ENCODE data around the gene RNF152. TPM values are rescaled to one million over a fixed set of nuclear protein-coding genes. Genes with fewer than 3 reads are reported as not detected.
A peak's percentile ranks its signal among the peaks of the same experiment; 100 is the strongest.

Gene RNF152
- total RNA-seq, 6 donors from 2014 or later: 6.3 to 24.0 (median 17.9) TPM

DNA sequence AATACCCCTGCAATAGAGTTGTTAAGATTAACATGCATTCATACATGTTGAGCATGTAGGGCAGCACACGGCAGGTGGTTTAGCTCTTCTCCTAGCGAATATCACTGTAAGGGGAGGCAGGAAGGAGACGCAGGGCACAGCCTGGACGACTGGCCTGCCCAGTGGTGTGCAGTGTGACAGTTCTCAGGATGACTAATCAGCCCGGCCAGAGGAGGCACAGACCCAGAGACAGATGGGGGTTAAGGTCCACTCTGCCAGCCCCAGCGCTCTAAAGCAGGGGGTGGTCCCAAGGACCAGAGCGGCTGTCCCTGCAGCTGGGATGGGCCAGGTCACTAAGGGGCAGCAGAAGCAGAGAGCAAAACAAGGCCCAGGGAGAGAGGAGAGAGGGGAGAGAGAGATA, 63.7 kb downstream of the RNF152 start:
- no peak overlapping the region for H3K27ac ChIP-seq
- WGBS, 2 donors: 86 to 89% methylated on average over 7 of the region's 7 CpGs
- TF ChIP-seq POLR2AphosphoS5 (IDR thresholded peaks at IDR 0.05): no peak
- no peak for TF ChIP-seq CTCF (IDR thresholded peaks at IDR 0.05)
- no peak for TF ChIP-seq EP300 (IDR thresholded peaks at IDR 0.05)
- no peak for TF ChIP-seq POLR2A (IDR thresholded peaks at IDR 0.05)
- no peaks in the 10 kb centered on the region for H3K36me3 ChIP-seq
- no peaks in the 10 kb centered on the region for H3K9me3 ChIP-seq
- DNase-seq (no peak), ATAC-seq (ENCODE audit: low FRiP score in 2 of 2) (no peak)
- no peaks in the 10 kb centered on the region for H3K27me3 ChIP-seq
- H3K4me3 ChIP-seq: no peak overlapping the region
- peaks cover 8 to 24% (median 16%) of the 10 kb centered on the region in 4 donors for H3K4me1 ChIP-seq

DNA sequence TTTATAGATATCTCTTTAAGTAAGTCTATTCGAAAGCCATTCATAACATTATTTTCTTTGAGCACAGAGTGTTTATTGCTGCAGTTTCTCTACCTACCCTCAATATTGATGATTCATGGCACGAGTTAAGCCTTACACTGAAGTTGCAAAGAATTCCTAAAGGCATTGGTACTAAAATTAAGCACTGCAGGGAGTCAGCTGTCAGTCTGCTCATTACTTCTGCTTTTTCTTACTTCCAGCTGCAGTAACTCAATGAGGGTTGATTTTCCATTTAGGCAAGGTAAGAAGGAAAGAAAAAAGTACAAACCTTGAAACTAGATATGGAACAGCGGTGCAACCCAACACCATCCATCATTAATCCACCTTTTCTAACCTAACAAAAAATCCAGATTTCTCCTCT, 65.2 kb downstream of the RNF152 start:
- 73 to 81% methylated on average over 3 of the region's 3 CpGs for WGBS, 2 donors

GRCh38 chr18:61825386-61825785, 67.4 kb downstream of the RNF152 start:
- ATAC-seq (ENCODE audit: low FRiP score in 2 of 2): no peak
- no peaks in the 10 kb centered on the region for H3K36me3 ChIP-seq
- H3K27ac ChIP-seq: no peak overlapping the region
- no peaks in the 10 kb centered on the region for H3K27me3 ChIP-seq
- DNase-seq: no peak
- TF ChIP-seq CTCF (IDR thresholded peaks at IDR 0.05): no peak
- TF ChIP-seq EP300 (IDR thresholded peaks at IDR 0.05): no peak
- no peak for TF ChIP-seq POLR2AphosphoS5 (IDR thresholded peaks at IDR 0.05)
- no peak for TF ChIP-seq POLR2A (IDR thresholded peaks at IDR 0.05)
- H3K9me3 ChIP-seq: no peaks in the 10 kb centered on the region
- H3K4me3 ChIP-seq: no peak overlapping the region
- H3K4me1 ChIP-seq: no peaks in the 10 kb centered on the region

More for the DNA sequence above, 65.2 kb downstream of the RNF152 start:
- H3K36me3 ChIP-seq: no peaks in the 10 kb centered on the region
- H3K4me3 ChIP-seq: no peak overlapping the region
- H3K27ac ChIP-seq: no peak overlapping the region
- ATAC-seq (ENCODE audit: low FRiP score in 2 of 2) (no peak), DNase-seq (no peak)
- TF ChIP-seq POLR2AphosphoS5 (IDR thresholded peaks at IDR 0.05) (no peak), EP300 (IDR thresholded peaks at IDR 0.05) (no peak), POLR2A (IDR thresholded peaks at IDR 0.05) (no peak), CTCF (IDR thresholded peaks at IDR 0.05) (no peak)
- H3K9me3 ChIP-seq: no peaks in the 10 kb centered on the region
- peaks cover 0 to 10% (median 4%) of the 10 kb centered on the region in 4 donors for H3K4me1 ChIP-seq
- no peaks in the 10 kb centered on the region for H3K27me3 ChIP-seq

GRCh38 chr18:61824733-61825363, 68.0 kb downstream of the RNF152 start:
- no peak for ATAC-seq (ENCODE audit: low FRiP score in 2 of 2)
- DNase-seq: no peak
- no peaks in the 10 kb centered on the region for H3K27me3 ChIP-seq
- TF ChIP-seq POLR2AphosphoS5 (IDR thresholded peaks at IDR 0.05) (no peak), EP300 (IDR thresholded peaks at IDR 0.05) (no peak), CTCF (IDR thresholded peaks at IDR 0.05) (no peak), POLR2A (IDR thresholded peaks at IDR 0.05) (no peak)
- no peak overlapping the region for H3K4me3 ChIP-seq
- H3K36me3 ChIP-seq: no peaks in the 10 kb centered on the region
- 73 to 78% methylated on average over 3 of the region's 3 CpGs for whole genome bisulfite sequencing, 2 donors
- no peak overlapping the region for H3K27ac ChIP-seq
- H3K4me1 ChIP-seq: no peaks in the 10 kb centered on the region
- H3K9me3 ChIP-seq: no peaks in the 10 kb centered on the region

DNA sequence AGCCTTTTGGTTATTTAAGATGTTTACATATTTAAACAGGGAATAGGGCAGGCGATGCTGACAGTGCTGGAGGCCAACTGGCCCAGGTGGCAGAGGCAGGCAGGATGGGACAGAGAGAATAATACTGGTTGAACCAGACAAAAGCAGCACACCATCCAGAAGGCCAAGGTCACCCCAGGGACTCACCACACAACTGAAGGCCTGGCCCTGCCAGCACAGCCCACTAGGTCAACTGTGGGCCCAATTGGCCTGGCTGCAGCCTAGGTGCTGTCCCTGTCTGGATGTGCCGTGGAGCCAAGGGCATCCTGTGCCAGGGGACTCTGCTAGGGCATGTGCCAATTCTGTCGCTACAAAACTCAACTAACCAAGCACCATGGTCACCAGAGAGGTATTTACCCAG, 69.2 kb downstream of the RNF152 start:
- no peaks in the 10 kb centered on the region for H3K27me3 ChIP-seq
- ATAC-seq (ENCODE audit: low FRiP score in 2 of 2) (no peak), DNase-seq (peak in 1 of 2 donors; percentile 25)
- no peaks in the 10 kb centered on the region for H3K4me1 ChIP-seq
- H3K9me3 ChIP-seq: no peaks in the 10 kb centered on the region
- H3K27ac ChIP-seq: no peak overlapping the region
- no peaks in the 10 kb centered on the region for H3K36me3 ChIP-seq
- no peak for TF ChIP-seq EP300 (IDR thresholded peaks at IDR 0.05)
- TF ChIP-seq POLR2AphosphoS5 (IDR thresholded peaks at IDR 0.05): no peak
- TF ChIP-seq CTCF (IDR thresholded peaks at IDR 0.05): no peak
- no peak for TF ChIP-seq POLR2A (IDR thresholded peaks at IDR 0.05)
- no peak overlapping the region for H3K4me3 ChIP-seq
- 75 to 91% methylated on average over 1 to 3 of the region's 3 CpGs for WGBS, 2 donors
